Measurements from ENCODE around the gene CTR9. TPM values are rescaled to one million over a fixed set of nuclear protein-coding genes. Genes with fewer than 3 reads are reported as not detected.

CTR9 gene
- total and polyA plus RNA-seq, 10 donors, result 13.8 to 44.4 (median 32.9) TPM

DNA sequence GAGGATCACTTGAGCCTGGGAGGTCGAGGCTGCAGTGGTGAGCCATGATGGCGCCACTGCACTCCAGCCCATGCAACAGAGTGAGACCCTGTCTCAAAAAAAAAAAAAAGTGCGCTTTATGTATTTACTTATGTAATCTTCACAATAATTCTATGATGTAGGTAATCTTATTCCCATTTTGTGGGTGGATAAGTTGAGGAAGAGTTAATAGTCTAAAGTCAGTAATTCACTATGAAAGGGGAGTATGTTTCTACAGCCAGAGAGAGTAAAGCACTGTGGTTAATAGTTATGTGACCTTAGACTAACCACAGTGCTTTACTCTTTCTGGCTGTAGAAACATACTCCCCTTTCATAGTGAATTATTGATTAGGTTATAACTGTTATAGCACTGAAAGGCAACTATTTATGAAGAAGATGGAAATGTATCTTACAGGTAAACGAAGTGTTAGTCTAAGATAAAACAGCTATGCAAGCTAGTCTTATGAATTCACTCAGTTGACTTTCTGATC is 11.9 kb downstream of the CTR9 start:
- no peak for TF ChIP-seq CTCF (IDR thresholded peaks at IDR 0.05 in 8 of 11, conservative IDR thresholded peaks at IDR 0.05 in 3 of 11)
- H3K36me3 ChIP-seq, result peaks cover 0 to 79% (median 20%) of the 10 kb centered on the region in 6 donors
- no peaks in the 10 kb centered on the region for H3K27me3 ChIP-seq (replicated peaks in 1 of 7)
- 93 to 99% (median 95%) methylated on average over 4 of the region's 4 CpGs for WGBS, 5 donors
- intact Hi-C loops (cut with DNase I; ENCODE audit: low total_unique reads), result no loop called here
- DNase-seq, result no peak
- peaks cover 0 to 19% (median 8%) of the 10 kb centered on the region in 6 donors for H3K4me1 ChIP-seq
- no peaks in the 10 kb centered on the region for H3K9me3 ChIP-seq
- no peak overlapping the region for H3K4me3 ChIP-seq
- no peak overlapping the region for H3K27ac ChIP-seq

DNA sequence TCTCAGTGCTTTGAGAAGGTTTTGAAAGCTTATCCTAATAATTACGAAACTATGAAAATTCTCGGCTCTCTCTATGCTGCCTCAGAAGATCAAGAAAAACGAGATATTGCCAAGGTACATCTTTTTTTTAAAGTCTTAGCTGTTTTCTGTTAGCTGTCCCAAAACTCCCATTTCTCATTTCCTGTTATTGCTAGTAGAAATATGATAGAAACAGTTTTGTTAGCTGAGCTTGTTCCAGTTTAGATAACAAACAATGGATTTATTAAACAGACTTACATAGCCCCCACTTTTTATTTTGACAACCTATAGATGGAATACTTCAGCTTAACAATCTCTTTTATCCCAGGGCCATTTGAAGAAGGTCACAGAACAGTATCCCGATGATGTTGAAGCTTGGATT is 12.7 kb downstream of the CTR9 start:
- Histone ChIP-seq H3K4me3 (no peak overlapping the region), H3K27me3 (replicated peaks in 1 of 7) (no peaks in the 10 kb centered on the region), H3K4me1 (peaks cover 0 to 19% (median 8%) of the 10 kb centered on the region in 6 donors), H3K36me3 (peaks cover 0 to 77% (median 17%) of the 10 kb centered on the region in 6 donors), H3K27ac (no peak overlapping the region), H3K9me3 (no peaks in the 10 kb centered on the region)
- TF ChIP-seq CTCF (IDR thresholded peaks at IDR 0.05 in 8 of 11, conservative IDR thresholded peaks at IDR 0.05 in 3 of 11), result no peak
- no peak for TF ChIP-seq POLR2AphosphoS5 (IDR thresholded peaks at IDR 0.05)
- no peak for TF ChIP-seq POLR2A (IDR thresholded peaks at IDR 0.05)
- intact Hi-C loops (cut with DNase I; ENCODE audit: low total_unique reads), result no loop called here
- DNase-seq, result no peak
- WGBS, 5 donors, result 85 to 93% (median 89%) methylated on average over 4 of the region's 4 CpGs

DNA sequence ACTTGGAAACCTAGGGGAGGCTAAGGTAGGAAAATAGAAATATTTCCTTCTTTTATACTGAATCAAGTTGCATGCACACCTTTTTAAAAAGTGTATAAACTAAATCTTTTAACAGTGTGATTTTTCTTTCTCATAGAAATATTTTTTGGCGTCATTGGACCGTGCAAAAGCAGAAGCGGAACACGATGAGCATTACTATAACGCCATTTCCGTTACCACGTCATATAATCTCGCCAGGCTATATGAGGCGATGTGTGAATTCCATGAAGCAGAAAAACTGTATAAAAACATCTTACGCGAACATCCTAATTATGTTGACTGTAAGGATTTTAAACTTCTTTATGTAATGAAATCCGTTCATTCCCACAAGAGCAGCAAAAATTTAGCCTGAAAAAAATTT is 13.4 kb downstream of the CTR9 start:
- TF ChIP-seq POLR2A (IDR thresholded peaks at IDR 0.05) (no peak), POLR2AphosphoS5 (IDR thresholded peaks at IDR 0.05) (no peak), CTCF (IDR thresholded peaks at IDR 0.05 in 8 of 11, conservative IDR thresholded peaks at IDR 0.05 in 3 of 11) (no peak)
- intact Hi-C loops (cut with DNase I; ENCODE audit: low total_unique reads), result no loop called here
- Histone ChIP-seq H3K4me1 (peaks cover 0 to 14% (median 6%) of the 10 kb centered on the region in 6 donors), H3K27me3 (replicated peaks in 1 of 7) (no peaks in the 10 kb centered on the region), H3K36me3 (peaks cover 0 to 71% (median 17%) of the 10 kb centered on the region in 6 donors), H3K9me3 (no peaks in the 10 kb centered on the region), H3K4me3 (no peak overlapping the region), H3K27ac (no peak overlapping the region)
- WGBS, 5 donors, result 84 to 96% (median 87%) methylated on average over 12 of the region's 12 CpGs
- DNase-seq, result no peak

DNA sequence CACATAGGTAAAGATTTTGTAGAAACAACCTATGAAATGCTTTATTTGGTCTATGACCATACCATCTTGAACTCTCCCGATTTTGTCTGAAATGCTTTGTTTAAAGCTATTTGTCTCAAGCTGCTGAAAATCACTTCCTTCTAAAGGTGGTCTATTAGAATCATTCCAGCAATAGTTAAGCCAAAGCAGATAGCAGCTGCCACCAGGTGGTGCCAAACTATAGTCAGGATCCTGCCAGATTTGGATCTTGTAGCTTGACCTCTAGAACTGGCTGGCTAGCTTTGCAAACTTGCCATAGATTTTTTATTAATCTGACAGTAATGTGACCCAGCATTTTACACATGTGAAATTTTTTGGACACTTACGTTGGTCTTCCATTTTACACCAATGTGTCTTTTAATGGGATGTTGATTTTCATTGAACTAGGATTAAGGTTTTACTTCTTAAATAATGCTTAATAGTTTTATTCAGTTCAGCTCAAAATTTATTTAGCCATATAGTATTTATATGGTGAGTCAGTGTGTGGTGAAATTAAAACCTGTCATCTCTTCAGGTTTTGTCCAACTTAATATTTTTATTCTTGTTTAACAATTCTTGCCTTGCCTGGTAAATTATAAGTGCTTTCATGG is 19.7 kb downstream of the CTR9 start:
- Histone ChIP-seq H3K27me3 (replicated peaks in 1 of 7) (no peaks in the 10 kb centered on the region), H3K27ac (no peak overlapping the region), H3K36me3 (peaks cover 0 to 49% (median 8%) of the 10 kb centered on the region in 6 donors), H3K4me1 (no peaks in the 10 kb centered on the region), H3K9me3 (no peaks in the 10 kb centered on the region), H3K4me3 (no peak overlapping the region)
- no peak for DNase-seq
- TF ChIP-seq CTCF (IDR thresholded peaks at IDR 0.05 in 8 of 11, conservative IDR thresholded peaks at IDR 0.05 in 3 of 11) (peak in 7 of 11 experiments; percentile 23 to 66 (median 51)), POLR2AphosphoS5 (IDR thresholded peaks at IDR 0.05) (no peak), POLR2A (IDR thresholded peaks at IDR 0.05) (no peak)
- WGBS, 5 donors, result 60 to 84% (median 73%) methylated on average over 2 of the region's 2 CpGs
- intact Hi-C loops (cut with DNase I; ENCODE audit: low total_unique reads), result no loop called here
